PC-3 (cell line): ENCODE measurements around the gene NEUROG1. TPM values are rescaled to one million over a fixed set of nuclear protein-coding genes. Genes with fewer than 3 reads are reported as not detected.

Experiments
- ATAC-seq: fragments of 200-7000 bp; cut with Tn5 transposase; 2 replicates; pipeline ENCODE4 v1.9.1; 2020; ENCODE audit warnings: mild to moderate bottlenecking, moderate library complexity
- BruUV-seq: library from RNA; stranded (reverse); fragments of 400-500 nt; replicated peaks from 2 replicates; lab custom pipeline; 2021; lab: Mats Ljungman, UMichigan
- CTCF ChIA-PET: fragments of 300-600 bp; sonication (Branson Sonifier 250); formaldehyde crosslinking; loops from one replicate; lab custom pipeline; 2022; ENCODE audit warnings: antibody characterized with exemption; lab: Charles Lee
- POLR2A ChIA-PET: fragments of 300-600 bp; sonication (Branson Sonifier 250); formaldehyde crosslinking; loops from one replicate; lab custom pipeline; 2022; ENCODE audit warnings: antibody characterized with exemption; ENCODE audit not compliant: unreplicated experiment; lab: Charles Lee
- DNase-seq: peaks from one replicate; pipeline ENCODE4 v3.0.0-alpha.2; 2015
- H2AFZ ChIP-seq: fragments of 300-600 bp; sonication (generic); 2 replicates; pipeline ENCODE4 v1.6.0; 2016; ENCODE audit warnings: antibody characterized with exemption, low read length
- H3F3A ChIP-seq: fragments of 300-600 bp; sonication (generic); one replicate; pipeline ENCODE4 v1.6.0; 2017; ENCODE audit warnings: antibody characterized with exemption, low read length, control low read depth, mild to moderate bottlenecking; ENCODE audit not compliant: unreplicated experiment
- H3K27ac ChIP-seq: fragments of 300-600 bp; sonication (generic); 2 replicates; pipeline ENCODE4 v1.5.1; 2016; ENCODE audit warnings: mild to moderate bottlenecking, low read length
- H3K27me3 ChIP-seq: fragments of 300-600 bp; sonication (generic); 2 replicates; pipeline ENCODE4 v1.6.1; 2016; ENCODE audit warnings: low read length, mixed read lengths
- H3K36me3 ChIP-seq: fragments of 300-600 bp; sonication (generic); 2 replicates; pipeline ENCODE4 v1.6.1; 2016; ENCODE audit warnings: low read depth, mixed run types, low read length, mixed read lengths
- H3K4me1 ChIP-seq: fragments of 300-600 bp; sonication (generic); 2 replicates; pipeline ENCODE4 v1.5.1; 2016; ENCODE audit warnings: low read length; ENCODE audit not compliant: insufficient read depth
- H3K4me2 ChIP-seq: fragments of 300-600 bp; sonication (generic); 2 replicates; pipeline ENCODE4 v1.6.0; 2016; ENCODE audit warnings: low read length
- H3K4me3 ChIP-seq: fragments of 300-600 bp; sonication (generic); 2 replicates; pipeline ENCODE4 v1.5.1; 2016; ENCODE audit warnings: mild to moderate bottlenecking, low read length, mixed read lengths
- H3K79me2 ChIP-seq: fragments of 300-600 bp; sonication (generic); 2 replicates; pipeline ENCODE4 v1.6.1; 2017; ENCODE audit warnings: low read length, mixed read lengths
- H3K9ac ChIP-seq: fragments of 300-600 bp; sonication (generic); 2 replicates; pipeline ENCODE4 v1.6.0; 2016; ENCODE audit warnings: mild to moderate bottlenecking, low read length
- H3K9me2 ChIP-seq: fragments of 300-600 bp; sonication (generic); replicated peaks from 2 replicates; pipeline ENCODE4 v1.6.1; 2016; ENCODE audit warnings: mixed run types, low read length, mixed read lengths
- H3K9me3 ChIP-seq: fragments of 300-600 bp; sonication (generic); 2 replicates; pipeline ENCODE4 v1.6.1; 2016; ENCODE audit warnings: low read length, mixed read lengths
- H4K20me1 ChIP-seq: fragments of 300-600 bp; sonication (generic); 2 replicates; pipeline ENCODE4 v1.6.1; 2016; ENCODE audit warnings: low read length, mixed read lengths
- CTCF ChIP-seq: fragments of 300-600 bp; sonication (generic); conservative IDR thresholded peaks from 2 replicates; pipeline ENCODE4 v1.5.1; 2017; ENCODE audit warnings: antibody characterized with exemption, low read depth, mild to moderate bottlenecking, low read length
- EZH2 ChIP-seq: fragments of 300-600 bp; sonication (generic); IDR thresholded peaks from one replicate; pipeline ENCODE4 v1.6.1; 2017; ENCODE audit warnings: antibody characterized with exemption, mild to moderate bottlenecking, low read length; ENCODE audit not compliant: unreplicated experiment
- EZH2phosphoT487 ChIP-seq: fragments of 300-600 bp; sonication (generic); IDR thresholded peaks from 2 replicates; pipeline ENCODE4 v1.6.1; 2018; ENCODE audit warnings: mild to moderate bottlenecking, antibody characterized with exemption, low read length, borderline replicate concordance
- intact Hi-C: fragments of 100-400 bp; cut with micrococcal nuclease; formaldehyde crosslinking; loops from 2 replicates; pipeline ENCODE4 v1.9.0; 2023
- total RNA-seq: library from RNA; depleted of rRNA; stranded (reverse); fragments of >200 nt; gene quantifications from 2 replicates; pipeline ENCODE4 v1.2.3, GENCODE V29; 2014; rRNA removed

The NEUROG1 gene
- total RNA-seq, 1 experiment from 2014 or later = not detected

GRCh38 chr5:135484674-135485086 lies 51.1 kb downstream of the NEUROG1 start:
- ChIA-PET CTCF (no interaction called here), POLR2A (no interaction called here)
- no peaks in the 10 kb centered on the region for H3K36me3 ChIP-seq
- BruUV-seq = no TSS peak
- no peaks in the 10 kb centered on the region for H3K79me2 ChIP-seq
- H3K27me3 ChIP-seq = no peaks in the 10 kb centered on the region
- no peaks in the 10 kb centered on the region for H3K9me3 ChIP-seq
- no peak for TF ChIP-seq CTCF
- TF ChIP-seq EZH2phosphoT487 = no peak
- TF ChIP-seq EZH2 = no peak
- H3K27ac ChIP-seq = no peak overlapping the region
- no peak overlapping the region for H3K4me3 ChIP-seq
- H2AFZ ChIP-seq = no peak overlapping the region
- H3F3A ChIP-seq = no peaks in the 10 kb centered on the region
- no peaks in the 10 kb centered on the region for H4K20me1 ChIP-seq
- H3K9me2 ChIP-seq = no peaks in the 10 kb centered on the region
- DNase-seq = no peak
- ATAC-seq = no peak
- peaks cover 10% of the 10 kb centered on the region; the same call in 1 of the 2 replicates for H3K4me1 ChIP-seq
- no peak overlapping the region for H3K4me2 ChIP-seq
- no peak overlapping the region for H3K9ac ChIP-seq
- intact Hi-C loops = no loop called here

Other genes starting within 250 kb of the NEUROG1 start
- 388 and 455 TPM in 2 replicates for gene MACROH2A1, start 136.7 kb downstream of the NEUROG1 start, total RNA-seq
- not detected in 2 replicates for gene DCANP1, start 88.6 kb downstream of the NEUROG1 start, total RNA-seq
- not detected in 2 replicates for gene TIFAB, start 83.6 kb downstream of the NEUROG1 start, total RNA-seq
- gene CXCL14, start 43.0 kb upstream of the NEUROG1 start, total RNA-seq = not detected in 2 replicates